Body of pancreas (tissue), 4 donors: Measurements from ENCODE around the gene ADAMTS17. TPM values are rescaled to one million over a fixed set of nuclear protein-coding genes. Genes with fewer than 3 reads are reported as not detected.
"Not testable (repeated sequence)": the region's sequence is repeated elsewhere in the genome, so short reads cannot be mapped to it uniquely, and the experiment has no call there.

Source experiments
- ATAC-seq: fragments of 150-250 bp; one replicate; pipeline ENCODE4 v1.9.1; 2016
- DNase-seq, 4 donors: peaks; one replicate each; pipeline ENCODE4 v3.0.0-alpha.2; 2019
- H3K27ac ChIP-seq, 4 donors: fragments of 200-600 bp; sonication (generic); 1 replicate in 3 of 4; 2 replicates in 1 of 4; pipeline versions ENCODE4 v1.5.1 to v1.6.1; 2016 to 2019; ENCODE audit warnings: mild to moderate bottlenecking in 1 of 4, mixed read lengths in 1 of 4, moderate library complexity in 1 of 4
- H3K27me3 ChIP-seq, 2 donors: fragments of 200-600 bp; sonication (generic); one replicate each; pipeline ENCODE4 v1.6.0; 2016; ENCODE audit warnings: mild to moderate bottlenecking in 1 of 2
- H3K36me3 ChIP-seq, 2 donors: fragments of 200-600 bp; sonication (generic); replicated peaks in 1 of 2; 2 replicates each; pipeline ENCODE4 v1.5.1; 2016; ENCODE audit warnings: low read depth in 2 of 2; ENCODE audit not compliant: insufficient read depth in 1 of 2
- H3K4me1 ChIP-seq: fragments of 200-600 bp; sonication (generic); one replicate; pipeline ENCODE4 v1.6.0; 2016
- H3K4me3 ChIP-seq, 2 donors: fragments of 200-600 bp; sonication (generic); 1 replicate in 1 of 2; 2 replicates in 1 of 2; pipeline ENCODE4 v1.5.1; 2016 to 2019
- H3K9me3 ChIP-seq, 3 donors: fragments of 200-600 bp; sonication (generic); 1 replicate in 2 of 3; 2 replicates in 1 of 3; pipeline ENCODE4 v1.5.1; 2016
- CTCF ChIP-seq, 7 experiments: fragments of 450-650 bp in 4 of 7; fragments of 200-600 bp in 3 of 7; sonication (generic) in 3 of 7; IDR thresholded peaks; one replicate each; pipeline ENCODE4 v1.5.1; 2016 to 2019; ENCODE audit warnings: antibody characterized with exemption in 7 of 7
- POLR2A ChIP-seq, 3 donors: fragments of 450-650 bp; IDR thresholded peaks; one replicate each; pipeline ENCODE4 v1.6.1; 2016; ENCODE audit warnings: antibody characterized with exemption in 3 of 3, mild to moderate bottlenecking in 2 of 3
- WGBS, 2 donors: methylation state at CpG; one replicate each; pipeline ENCODE4 v1.1.5; 2017; 5-methylcytosine and 5-hydroxymethylcytosine counted together
- intact Hi-C: fragments of 100-400 bp; cut with DNase I; formaldehyde crosslinking; loops from one replicate; pipeline ENCODE4 v1.15.1; 2023
- total RNA-seq, 2 donors: library from RNA; depleted of rRNA; stranded (reverse); fragments of >200 nt; gene quantifications; one replicate each; pipeline ENCODE4 v1.1.0, GENCODE V29; 2016

Gene ADAMTS17
- total RNA-seq, 2 donors from 2014 or later: 24.6 to 26.0 TPM

- intact Hi-C loops: no loop called here
- Histone ChIP-seq H3K9me3 (no peaks in the 10 kb centered on the region), H3K36me3 (peaks cover 0 to 5% of the 10 kb centered on the region in 2 donors), H3K4me1 (no peaks in the 10 kb centered on the region), H3K27me3 (no peaks in the 10 kb centered on the region), H3K27ac (no peak overlapping the region), H3K4me3 (no peak overlapping the region)
- WGBS, 2 donors: 82 to 86% methylated on average over 13 of the region's 13 CpGs
- ATAC-seq (no peak), DNase-seq (no peak)
- TF ChIP-seq CTCF (IDR thresholded peaks at IDR 0.05) (no peak), POLR2A (IDR thresholded peaks at IDR 0.05) (no peak)
Observed at GRCh38 chr15:100093211-100094126, 248.3 kb downstream of the ADAMTS17 start.

GRCh38 chr15:100092034-100092433, 249.7 kb downstream of the ADAMTS17 start:
- no peaks in the 10 kb centered on the region for H3K27me3 ChIP-seq
- 88 to 89% methylated on average over 9 of the region's 9 CpGs for WGBS, 2 donors
- H3K4me1 ChIP-seq: no peaks in the 10 kb centered on the region
- no peak overlapping the region for H3K4me3 ChIP-seq
- no peak overlapping the region for H3K27ac ChIP-seq
- DNase-seq (no peak), ATAC-seq (no peak)
- intact Hi-C loops: no loop called here
- TF ChIP-seq CTCF (IDR thresholded peaks at IDR 0.05) (no peak), POLR2A (IDR thresholded peaks at IDR 0.05) (no peak)
- H3K9me3 ChIP-seq: no peaks in the 10 kb centered on the region
- peaks cover 0 to 5% of the 10 kb centered on the region in 2 donors for H3K36me3 ChIP-seq

- Histone ChIP-seq H3K36me3 (peaks cover 0 to 3% of the 10 kb centered on the region in 2 donors), H3K4me3 (no peak overlapping the region), H3K27ac (no peak overlapping the region), H3K9me3 (no peaks in the 10 kb centered on the region), H3K27me3 (no peaks in the 10 kb centered on the region), H3K4me1 (no peaks in the 10 kb centered on the region)
- ATAC-seq: no peak
- intact Hi-C loops: no loop called here
- TF ChIP-seq POLR2A (IDR thresholded peaks at IDR 0.05): no peak
- TF ChIP-seq CTCF (IDR thresholded peaks at IDR 0.05): no peak
- 92 to 95% methylated on average over 11 of the region's 11 CpGs for WGBS, 2 donors
- no peak for DNase-seq
Observed at GRCh38 chr15:100090411-100090810, 251.4 kb downstream of the ADAMTS17 start.

GRCh38 chr15:100084042-100084821, 257.5 kb downstream of the ADAMTS17 start:
- Histone ChIP-seq H3K4me1 (peaks cover 55% of the 10 kb centered on the region), H3K27ac (peak overlapping the region; percentile 73 to 81 (median 75))
- H3K27me3 ChIP-seq, intact Hi-C loops, H3K36me3 ChIP-seq, H3K4me3 ChIP-seq, ATAC-seq, DNase-seq, H3K9me3 ChIP-seq: not testable (repeated sequence)
- 80 to 89% methylated on average over 15 to 16 of the region's 17 CpGs for WGBS, 2 donors

GRCh38 chr15:100083572-100083971, 258.2 kb downstream of the ADAMTS17 start:
- H3K27me3 ChIP-seq: no peaks in the 10 kb centered on the region
- H3K4me1 ChIP-seq: peaks cover 58% of the 10 kb centered on the region
- WGBS, 2 donors: 77 to 82% methylated on average over 2 of the region's 2 CpGs
- peak overlapping the region; percentile 73 to 81 (median 75) for H3K27ac ChIP-seq
- ATAC-seq (peak; percentile 56), DNase-seq (peak; percentile 69 to 84 (median 80))
- no peak overlapping the region for H3K4me3 ChIP-seq
- intact Hi-C loops: no loop called here
- H3K36me3 ChIP-seq: no peaks in the 10 kb centered on the region
- H3K9me3 ChIP-seq: no peaks in the 10 kb centered on the region
- TF ChIP-seq CTCF (IDR thresholded peaks at IDR 0.05) (no peak), POLR2A (IDR thresholded peaks at IDR 0.05) (no peak)
